NOMO-1 treated with DMSO at 0.1 percent for 48 hours (cell line): ENCODE results near the gene MATCAP1.

ENCODE experiments used
- DNase-seq: peaks from one replicate; lab custom pipeline; 2025; ENCODE audit not compliant: unreplicated experiment; lab: John Stamatoyannopoulos, UW

The MATCAP1 gene

DNA sequence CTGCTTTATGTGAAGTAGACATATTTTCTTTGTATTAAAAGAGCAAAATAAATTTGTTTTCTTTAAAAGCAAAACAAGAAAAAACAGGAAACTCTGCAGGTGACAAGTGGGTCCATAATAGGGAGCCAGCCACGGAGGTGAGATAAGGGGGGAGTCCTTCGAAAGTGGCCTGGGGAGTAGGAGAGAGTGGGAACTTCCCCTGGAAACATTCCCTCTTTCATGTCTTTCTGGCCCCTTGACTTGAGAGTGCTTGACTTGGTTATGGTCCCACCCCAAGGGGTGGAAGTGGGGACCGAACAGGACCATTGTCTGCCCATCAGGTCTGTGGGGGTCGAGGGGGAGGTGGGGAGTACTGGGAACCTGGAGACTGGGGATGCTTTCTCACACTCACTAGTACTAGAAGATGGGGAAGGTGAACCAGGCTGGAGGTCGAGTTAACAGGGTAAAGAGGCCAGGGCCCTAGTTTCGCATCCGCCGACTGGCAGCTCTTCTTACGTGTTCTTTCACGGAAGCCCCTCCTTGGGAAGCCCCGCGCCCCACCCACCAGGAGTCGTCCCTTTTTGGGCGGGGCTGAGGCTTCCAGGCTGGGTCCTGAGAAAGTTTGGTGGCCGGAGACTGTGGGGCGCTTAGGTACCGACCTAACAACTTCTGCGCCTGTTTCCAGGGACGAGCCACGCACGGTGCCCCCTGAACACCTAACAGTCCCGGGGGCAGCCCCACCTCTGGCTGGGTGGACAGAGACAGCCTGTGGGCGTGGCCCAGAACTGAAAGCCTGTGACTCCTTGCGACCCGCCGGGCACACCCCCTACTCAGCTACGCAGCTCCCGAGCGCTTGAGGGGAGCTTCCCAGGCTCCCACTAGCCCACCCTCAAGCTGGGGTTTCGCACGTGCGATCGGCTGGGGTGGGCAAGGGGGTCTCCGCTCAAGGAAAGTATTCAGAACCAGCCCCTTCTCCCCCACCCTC lies 24.8 kb downstream of the MATCAP1 start:
- DNase-seq, result peak; percentile 63

GRCh38 chr16:67157892-67158635 lies 25.7 kb downstream of the MATCAP1 start:
- no peak for DNase-seq

DNA sequence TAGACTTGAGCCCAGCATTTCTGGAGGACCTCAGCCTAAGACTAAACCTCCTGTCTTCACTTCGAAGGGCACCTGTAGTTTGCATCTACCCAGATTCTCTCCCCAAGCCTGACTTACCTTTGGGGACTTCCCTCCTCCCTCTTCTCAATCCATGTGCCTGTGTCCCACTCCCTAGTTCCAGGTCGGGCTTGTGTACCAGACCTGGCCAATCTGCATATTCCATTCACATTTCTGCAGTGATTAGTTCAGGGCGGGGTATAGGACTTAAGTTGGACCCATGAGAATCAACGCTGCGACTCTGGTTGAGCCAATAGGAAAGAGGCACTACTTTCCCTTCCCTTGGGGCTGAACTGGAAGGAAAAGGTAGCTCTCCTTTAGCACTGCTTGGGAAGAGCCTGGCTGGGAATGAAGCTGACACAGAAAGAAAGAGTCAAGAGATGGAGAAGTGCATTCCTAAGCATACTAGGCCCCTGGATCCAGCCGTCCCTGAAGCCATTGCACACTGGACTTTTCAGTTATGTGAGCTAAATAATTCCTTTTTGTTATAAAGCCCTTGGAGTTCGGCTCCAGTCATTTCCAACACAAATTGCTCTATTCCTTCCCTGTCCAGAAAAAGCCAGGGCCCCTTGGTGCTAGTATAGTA lies 26.5 kb downstream of the MATCAP1 start:
- DNase-seq, result no peak

DNA sequence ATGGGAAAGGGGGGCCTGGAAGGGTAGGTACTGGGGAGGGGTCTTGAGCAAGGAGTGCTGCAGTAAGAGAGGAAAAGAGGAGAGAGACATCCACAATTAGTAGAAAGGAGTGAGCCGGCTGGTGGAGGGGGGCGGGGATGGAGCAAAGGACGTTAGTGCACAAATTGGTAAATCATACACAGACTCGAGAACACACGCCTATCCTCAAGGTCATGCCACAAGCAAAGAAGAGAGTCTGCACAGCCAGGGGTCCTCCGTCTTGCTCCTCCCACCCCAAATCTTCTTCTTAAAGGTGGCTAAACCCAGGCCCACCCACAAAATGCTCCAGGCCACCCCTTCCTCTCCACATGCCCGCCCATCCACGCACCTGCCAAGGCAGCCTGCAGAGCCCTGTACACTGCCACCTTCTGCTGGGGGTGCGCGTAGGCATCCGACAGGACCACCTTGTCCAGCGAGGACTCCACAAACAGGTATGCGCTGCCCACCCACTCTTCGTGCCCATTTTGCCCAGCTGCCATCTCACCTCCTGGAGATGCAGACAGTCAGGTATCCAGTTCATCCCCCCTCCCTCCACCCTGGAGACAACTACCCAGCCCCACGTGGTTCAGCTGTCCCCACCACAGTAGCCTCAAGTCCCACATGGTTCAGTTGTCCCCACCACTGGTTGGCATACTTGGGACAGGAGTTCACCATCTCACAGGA lies 27.5 kb downstream of the MATCAP1 start:
- DNase-seq, result no peak

- peak; percentile 57 for DNase-seq
These were observed 28.2 kb downstream of the MATCAP1 start for GRCh38 chr16:67155295-67156142.

DNA sequence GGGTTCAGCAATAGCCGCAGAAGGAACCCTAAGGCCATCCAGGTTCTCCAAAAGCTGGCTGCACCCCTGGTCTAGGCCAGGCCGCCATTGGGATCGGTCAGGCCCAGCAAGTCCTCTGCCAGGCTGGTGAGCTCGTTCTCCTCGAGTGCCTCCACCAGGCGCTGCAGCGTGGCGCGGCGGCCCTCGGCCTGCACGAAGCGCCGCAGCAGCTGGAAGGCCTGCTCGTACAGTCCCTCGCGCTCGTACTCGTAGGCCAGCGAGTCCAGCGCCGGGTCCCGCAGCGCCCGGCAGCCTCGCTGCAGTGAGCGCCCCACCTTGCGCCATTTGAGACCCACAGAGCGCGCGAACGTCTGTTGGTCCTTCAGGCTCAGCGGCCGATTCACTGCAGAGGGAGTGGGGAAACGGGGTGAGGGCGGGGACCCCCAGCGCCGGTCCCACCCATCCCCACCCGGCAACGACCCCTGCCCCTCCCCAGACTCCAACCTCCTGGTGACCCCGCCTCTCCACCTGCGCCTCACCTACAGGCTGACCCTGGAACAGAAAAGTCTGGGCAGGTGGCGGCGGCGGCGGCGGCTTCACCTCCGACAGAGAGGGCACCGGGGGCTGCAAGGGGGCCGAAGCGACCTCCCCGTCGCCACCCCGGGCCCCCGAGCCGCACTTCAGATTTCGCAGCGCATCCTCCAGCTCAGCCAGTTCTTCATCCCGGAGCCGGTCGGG lies 29.0 kb downstream of the MATCAP1 start:
- no peak for DNase-seq

DNA sequence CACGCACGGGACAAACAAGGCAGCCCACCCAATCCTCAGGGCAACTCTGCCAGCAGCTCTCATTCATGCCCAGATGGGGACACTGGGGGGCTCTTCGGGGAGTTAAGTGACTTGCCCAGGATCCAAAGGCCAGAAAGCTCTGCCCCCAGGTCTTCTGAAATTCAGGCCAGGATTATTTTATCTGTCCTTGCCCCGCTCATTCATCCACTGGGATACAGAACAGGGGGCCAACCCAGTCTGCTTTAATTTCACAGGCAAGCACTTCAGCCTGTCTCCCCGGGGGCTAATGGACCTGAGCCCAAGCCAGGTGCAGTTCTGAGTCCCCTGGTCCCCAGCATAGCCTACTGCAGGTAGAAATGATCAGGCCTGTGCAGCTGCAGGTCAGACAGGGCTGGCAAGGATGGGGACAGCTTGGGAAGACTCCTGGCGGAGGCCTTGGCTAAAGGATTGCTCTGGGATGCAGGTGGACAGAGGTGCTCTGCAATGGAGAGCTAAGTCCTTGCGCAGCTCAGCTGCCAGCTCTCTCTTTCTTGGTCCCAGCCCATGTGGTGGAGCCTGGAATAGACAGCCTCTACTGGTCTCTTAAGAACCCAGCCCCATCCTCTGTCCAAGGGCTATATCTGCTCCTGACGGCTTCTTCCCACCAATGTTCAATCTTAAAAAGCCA lies 32.2 kb downstream of the MATCAP1 start:
- DNase-seq, result no peak

- DNase-seq, result no peak
These were observed 32.8 kb downstream of the MATCAP1 start, which contains the start of gene B3GNT9 for GRCh38 chr16:67150833-67151396. B3GNT9 (minus strand) TSS chr16:67150998; CDS start chr16:67150485, 513 bp downstream.

- no peak for DNase-seq
These were observed 33.5 kb downstream of the MATCAP1 start for GRCh38 chr16:67150047-67150832.

DNA sequence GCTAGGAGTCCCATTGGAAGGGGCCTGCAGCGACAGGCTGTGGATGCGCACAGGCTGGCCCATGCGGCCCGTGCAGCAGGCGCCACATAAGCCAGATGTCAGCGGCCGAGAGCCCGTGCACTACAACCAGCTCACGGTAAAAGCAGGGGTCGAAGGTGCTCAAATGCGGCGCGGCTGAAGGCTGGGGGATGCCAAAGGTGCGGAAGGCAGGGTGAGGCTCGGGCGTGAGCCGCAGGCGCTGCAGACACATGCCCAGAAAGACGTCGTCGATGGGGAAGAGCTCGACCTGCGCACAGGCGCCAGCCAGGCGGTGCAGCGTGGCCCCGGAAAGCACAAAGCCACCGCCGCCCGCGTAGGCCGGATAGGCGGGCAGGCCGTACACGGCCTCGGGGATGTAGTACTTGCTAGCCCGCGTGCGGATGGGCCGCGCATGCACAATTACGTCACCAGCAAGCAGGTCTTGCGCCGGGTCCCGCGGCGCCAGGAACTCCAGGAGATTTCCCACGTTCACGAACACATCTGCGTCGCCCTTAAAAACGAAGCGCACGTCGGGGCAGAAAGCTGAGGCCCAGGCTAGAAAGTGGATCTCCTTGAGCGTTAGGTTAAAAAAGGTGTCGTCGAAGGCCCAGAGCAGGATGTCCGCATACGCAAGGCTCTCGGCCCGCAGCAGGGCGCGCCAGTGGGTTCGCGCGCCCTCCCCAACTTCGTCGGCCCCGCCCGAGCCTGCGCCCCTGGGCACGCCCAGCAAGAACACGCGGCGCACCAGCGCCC lies 34.3 kb downstream of the MATCAP1 start:
- DNase-seq, result no peak

- no peak for DNase-seq
These were observed 35.0 kb downstream of the MATCAP1 start for GRCh38 chr16:67148656-67149275.

- DNase-seq, result no peak
These were observed 35.5 kb downstream of the MATCAP1 start for GRCh38 chr16:67148221-67148620.

- DNase-seq, result no peak
These were observed 36.2 kb downstream of the MATCAP1 start for GRCh38 chr16:67147437-67148140.

GRCh38 chr16:67146523-67147357 lies 37.0 kb downstream of the MATCAP1 start:
- DNase-seq, result no peak

- no peak for DNase-seq
These were observed 38.0 kb downstream of the MATCAP1 start for GRCh38 chr16:67145746-67146145.
